Mammary epithelial cell (primary cell): ENCODE data around the gene DPH6.

Source experiments
- EZH2 ChIP-seq: IDR thresholded peaks from 2 replicates; pipeline ENCODE4 v1.6.1; 2012; ENCODE audit warnings: low read length, inconsistent platforms, borderline replicate concordance
- TF ChIP-seq, protein P1 (sequence below), 2 donors: IDR thresholded peaks in 1 of 2; conservative IDR thresholded peaks in 1 of 2; 2 replicates each; pipeline ENCODE4 v1.5.1; 2011 to 2012; ENCODE audit warnings: inconsistent platforms in 2 of 2, low read length in 2 of 2, mild to moderate bottlenecking in 2 of 2, control low read depth in 1 of 2, low read depth in 1 of 2; ENCODE audit not compliant: insufficient read depth in 1 of 2; ENCODE audit errors: extremely low read depth in 1 of 2

DNA sequence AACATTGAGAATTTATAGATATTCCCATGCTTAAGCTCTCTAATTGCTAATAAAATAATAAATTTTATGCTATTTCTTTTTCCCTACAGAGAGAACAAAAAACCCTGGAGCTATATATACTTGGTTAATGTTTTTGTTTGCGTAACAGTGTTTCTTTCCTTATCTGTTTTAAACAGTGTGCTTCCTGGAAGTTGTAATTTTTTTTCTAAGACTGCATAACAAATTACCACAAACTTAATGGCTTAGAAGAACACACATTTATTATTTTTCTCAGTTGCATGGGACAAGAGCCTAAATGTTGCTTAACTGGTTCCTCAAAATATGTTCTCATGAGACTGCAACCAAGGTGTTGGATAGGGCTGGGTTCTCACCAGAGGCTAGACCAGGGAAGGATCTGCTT lies 49.7 kb upstream of the DPH6 start:
- TF ChIP-seq, protein P1, sequence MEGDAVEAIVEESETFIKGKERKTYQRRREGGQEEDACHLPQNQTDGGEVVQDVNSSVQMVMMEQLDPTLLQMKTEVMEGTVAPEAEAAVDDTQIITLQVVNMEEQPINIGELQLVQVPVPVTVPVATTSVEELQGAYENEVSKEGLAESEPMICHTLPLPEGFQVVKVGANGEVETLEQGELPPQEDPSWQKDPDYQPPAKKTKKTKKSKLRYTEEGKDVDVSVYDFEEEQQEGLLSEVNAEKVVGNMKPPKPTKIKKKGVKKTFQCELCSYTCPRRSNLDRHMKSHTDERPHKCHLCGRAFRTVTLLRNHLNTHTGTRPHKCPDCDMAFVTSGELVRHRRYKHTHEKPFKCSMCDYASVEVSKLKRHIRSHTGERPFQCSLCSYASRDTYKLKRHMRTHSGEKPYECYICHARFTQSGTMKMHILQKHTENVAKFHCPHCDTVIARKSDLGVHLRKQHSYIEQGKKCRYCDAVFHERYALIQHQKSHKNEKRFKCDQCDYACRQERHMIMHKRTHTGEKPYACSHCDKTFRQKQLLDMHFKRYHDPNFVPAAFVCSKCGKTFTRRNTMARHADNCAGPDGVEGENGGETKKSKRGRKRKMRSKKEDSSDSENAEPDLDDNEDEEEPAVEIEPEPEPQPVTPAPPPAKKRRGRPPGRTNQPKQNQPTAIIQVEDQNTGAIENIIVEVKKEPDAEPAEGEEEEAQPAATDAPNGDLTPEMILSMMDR (conservative IDR thresholded peaks at IDR 0.05 in 1 of 2, IDR thresholded peaks at IDR 0.05 in 1 of 2; ENCODE audit: extremely low read depth in 1 of 2, insufficient read depth in 1 of 2, low read depth in 1 of 2, low read length in 2 of 2), result no peak
- no peak for TF ChIP-seq EZH2
